ENCODE data around the gene HPS3. TPM values are rescaled to one million over a fixed set of nuclear protein-coding genes. Genes with fewer than 3 reads are reported as not detected.

The HPS3 gene
- total RNA-seq, 1 experiment from 2014 or later: 68.0 TPM

GRCh38 chr3:149162007-149162406, 32.6 kb downstream of the HPS3 start:
- BruUV-seq (replicated peaks): no TSS peak
- POLR2A ChIA-PET: interaction anchor here (0.6 to 0.7 kb wide), 4 partner anchors 54 to 1275 kb away, joined by 4 to 17 read pairs (median 10); no protein-coding TSS in a partner anchor

GRCh38 chr3:149163066-149163465, 33.6 kb downstream of the HPS3 start:
- no peak for TF ChIP-seq REST (IDR thresholded peaks at IDR 0.05; ENCODE audit: insufficient read depth in 1 of 2, low read depth in 2 of 2, low read length in 1 of 2)
- TF ChIP-seq CTCF (IDR thresholded peaks at IDR 0.05): no peak
- TF ChIP-seq TCF7L2 (IDR thresholded peaks at IDR 0.05; ENCODE audit: low read depth, low read length): no peak
- TF ChIP-seq POLR2AphosphoS5 (IDR thresholded peaks at IDR 0.05; ENCODE audit: low read depth, low read length): no peak
- TF ChIP-seq SIN3A (IDR thresholded peaks at IDR 0.05; ENCODE audit: borderline replicate concordance, insufficient read depth, low read depth, low read length): no peak
- no TSS peak for BruUV-seq (replicated peaks)
- ChIA-PET CTCF (interaction anchor here (1.0 kb wide), 1 partner anchor 207 kb away, joined by 8 read pairs; no protein-coding TSS in a partner anchor), POLR2A (no interaction called here)
- Histone ChIP-seq H3K4me3 (ENCODE audit: low read depth in 2 of 2, low read length in 2 of 2) (no peak overlapping the region), H3K27me3 (ENCODE audit: control insufficient read depth, insufficient read depth, low read length) (no peaks in the 10 kb centered on the region), H3K27ac (ENCODE audit: low read length) (no peak overlapping the region), H3K9me3 (ENCODE audit: control insufficient read depth, insufficient read depth, low read depth, low read length) (no peaks in the 10 kb centered on the region), H3K4me1 (ENCODE audit: control insufficient read depth, insufficient read depth, low read length) (no peaks in the 10 kb centered on the region), H3K36me3 (ENCODE audit: control insufficient read depth, insufficient read depth, low read length) (peaks cover 73% of the 10 kb centered on the region)
- no peak for ATAC-seq
- intact Hi-C loops (cut with micrococcal nuclease; ENCODE audit: unreplicated experiment): no loop called here
- in situ Hi-C loops (cut with HindIII; ENCODE audit: low pct_unique_long_range_greater_than_20kb, low sequenced_read_pairs): no loop called here
- no peak for DNase-seq (ENCODE audit: low read depth, low spot score)

More at GRCh38 chr3:149162007-149162406, 32.6 kb downstream of the HPS3 start:
- H3K9me3 ChIP-seq (ENCODE audit: control insufficient read depth, insufficient read depth, low read depth, low read length): no peaks in the 10 kb centered on the region
- intact Hi-C loops (cut with micrococcal nuclease; ENCODE audit: unreplicated experiment): no loop called here
- ATAC-seq (no peak), DNase-seq (ENCODE audit: low read depth, low spot score) (no peak)
- H3K36me3 ChIP-seq (ENCODE audit: control insufficient read depth, insufficient read depth, low read length): peaks cover 72% of the 10 kb centered on the region
- TF ChIP-seq REST (IDR thresholded peaks at IDR 0.05; ENCODE audit: insufficient read depth in 1 of 2, low read depth in 2 of 2, low read length in 1 of 2) (no peak), POLR2AphosphoS5 (IDR thresholded peaks at IDR 0.05; ENCODE audit: low read depth, low read length) (no peak), TCF7L2 (IDR thresholded peaks at IDR 0.05; ENCODE audit: low read depth, low read length) (no peak), CTCF (IDR thresholded peaks at IDR 0.05) (no peak), SIN3A (IDR thresholded peaks at IDR 0.05; ENCODE audit: borderline replicate concordance, insufficient read depth, low read depth, low read length) (no peak)
- no peak overlapping the region for H3K4me3 ChIP-seq (ENCODE audit: low read depth in 2 of 2, low read length in 2 of 2)
- no peaks in the 10 kb centered on the region for H3K27me3 ChIP-seq (ENCODE audit: control insufficient read depth, insufficient read depth, low read length)
- CTCF ChIA-PET: interaction anchor here (1.0 kb wide), 1 partner anchor 206 kb away, joined by 8 read pairs; no protein-coding TSS in a partner anchor
- in situ Hi-C loops (cut with HindIII; ENCODE audit: low pct_unique_long_range_greater_than_20kb, low sequenced_read_pairs): no loop called here
- H3K4me1 ChIP-seq (ENCODE audit: control insufficient read depth, insufficient read depth, low read length): no peaks in the 10 kb centered on the region
- H3K27ac ChIP-seq (ENCODE audit: low read length): no peak overlapping the region

Data from Panc1 (cell line).